Measurements from ENCODE around the gene WDFY2. TPM values are rescaled to one million over a fixed set of nuclear protein-coding genes. Genes with fewer than 3 reads are reported as not detected.
A peak's percentile ranks its signal among the peaks of the same experiment; 100 is the strongest.

The WDFY2 gene
- total RNA-seq, 1 donor from 2014 or later: 3.9 TPM

- Mint-ChIP-seq H3K27ac (ENCODE audit: unreplicated experiment) (peak overlapping the region; percentile 29), H3K4me1 (ENCODE audit: low read depth) (peaks cover 60% of the 10 kb centered on the region), H3K9me3 (ENCODE audit: low read depth) (no peaks in the 10 kb centered on the region), H3K4me3 (ENCODE audit: unreplicated experiment) (no peak overlapping the region), H3K27me3 (ENCODE audit: low read depth) (no peaks in the 10 kb centered on the region), H3K36me3 (ENCODE audit: low read depth) (no peaks in the 10 kb centered on the region)
- no peak for TF ChIP-seq CTCF (IDR thresholded peaks at IDR 0.05)
- no peak for DNase-seq (ENCODE audit: low spot score)
These were observed 36.1 kb downstream of the WDFY2 start for GRCh38 chr13:51620165-51620983.

GRCh38 chr13:51621602-51622001, 37.3 kb downstream of the WDFY2 start:
- no peaks in the 10 kb centered on the region for H3K9me3 Mint-ChIP-seq (ENCODE audit: low read depth)
- H3K4me1 Mint-ChIP-seq (ENCODE audit: low read depth): peaks cover 70% of the 10 kb centered on the region
- DNase-seq (ENCODE audit: low spot score): no peak
- no peak overlapping the region for H3K27ac Mint-ChIP-seq (ENCODE audit: unreplicated experiment)
- no peak overlapping the region for H3K4me3 Mint-ChIP-seq (ENCODE audit: unreplicated experiment)
- TF ChIP-seq CTCF (IDR thresholded peaks at IDR 0.05): no peak
- H3K36me3 Mint-ChIP-seq (ENCODE audit: low read depth): no peaks in the 10 kb centered on the region
- H3K27me3 Mint-ChIP-seq (ENCODE audit: low read depth): no peaks in the 10 kb centered on the region

GRCh38 chr13:51623473-51623872, 39.2 kb downstream of the WDFY2 start:
- H3K4me3 Mint-ChIP-seq (ENCODE audit: unreplicated experiment): no peak overlapping the region
- TF ChIP-seq CTCF (IDR thresholded peaks at IDR 0.05): no peak
- H3K27me3 Mint-ChIP-seq (ENCODE audit: low read depth): no peaks in the 10 kb centered on the region
- no peak overlapping the region for H3K27ac Mint-ChIP-seq (ENCODE audit: unreplicated experiment)
- DNase-seq (ENCODE audit: low spot score): no peak
- H3K4me1 Mint-ChIP-seq (ENCODE audit: low read depth): peaks cover 60% of the 10 kb centered on the region
- no peaks in the 10 kb centered on the region for H3K36me3 Mint-ChIP-seq (ENCODE audit: low read depth)
- H3K9me3 Mint-ChIP-seq (ENCODE audit: low read depth): no peaks in the 10 kb centered on the region

- Mint-ChIP-seq H3K36me3 (ENCODE audit: low read depth) (no peaks in the 10 kb centered on the region), H3K27ac (ENCODE audit: unreplicated experiment) (no peak overlapping the region), H3K9me3 (ENCODE audit: low read depth) (no peaks in the 10 kb centered on the region), H3K4me3 (ENCODE audit: unreplicated experiment) (no peak overlapping the region), H3K4me1 (ENCODE audit: low read depth) (peaks cover 59% of the 10 kb centered on the region), H3K27me3 (ENCODE audit: low read depth) (no peaks in the 10 kb centered on the region)
- no peak for DNase-seq (ENCODE audit: low spot score)
- TF ChIP-seq CTCF (IDR thresholded peaks at IDR 0.05): no peak
These were observed 39.9 kb downstream of the WDFY2 start for GRCh38 chr13:51624207-51624606.

- Mint-ChIP-seq H3K36me3 (ENCODE audit: low read depth) (no peaks in the 10 kb centered on the region), H3K4me3 (ENCODE audit: unreplicated experiment) (no peak overlapping the region), H3K4me1 (ENCODE audit: low read depth) (peaks cover 57% of the 10 kb centered on the region), H3K9me3 (ENCODE audit: low read depth) (no peaks in the 10 kb centered on the region), H3K27me3 (ENCODE audit: low read depth) (no peaks in the 10 kb centered on the region), H3K27ac (ENCODE audit: unreplicated experiment) (no peak overlapping the region)
- TF ChIP-seq CTCF (IDR thresholded peaks at IDR 0.05): no peak
- DNase-seq (ENCODE audit: low spot score): no peak
These were observed 40.6 kb downstream of the WDFY2 start for GRCh38 chr13:51624695-51625345.

All from chondrocyte (in vitro differentiated cells).